HPDE6-E6E7 (cell line): Measurements from ENCODE around the gene CCDC81.

ENCODE experiments used
- DNase-seq: peaks from one replicate; pipeline ENCODE4 v3.0.0; 2011; ENCODE audit warnings: missing footprints; ENCODE audit errors: extremely low spot score

CCDC81 gene

GRCh38 chr11:86464509-86465221 is 90.0 kb downstream of the CCDC81 start:
- no peak for DNase-seq

GRCh38 chr11:86468169-86468568 is 93.5 kb downstream of the CCDC81 start:
- no peak for DNase-seq

GRCh38 chr11:86469491-86470388 is 95.1 kb downstream of the CCDC81 start:
- DNase-seq, result no peak
